Naive B cell (primary cell): ENCODE data around the gene NTN1. TPM values are rescaled to one million over a fixed set of nuclear protein-coding genes. Genes with fewer than 3 reads are reported as not detected.

Source experiments
- ATAC-seq, 2 donors: fragments of 150-1000 bp; cut with Tn5 transposase; 2 replicates each; pipeline ENCODE4 v1.10.0; 2021; ENCODE audit warnings: low read depth in 2 of 2, mild to moderate bottlenecking in 2 of 2, moderate library complexity in 2 of 2
- DNase-seq: peaks from one replicate; pipeline ENCODE4 v3.0.0; 2022
- H3K27ac Mint-ChIP-seq, 6 donors: one replicate each; pipeline ENCODE4 v1.8.0; 2020 to 2022; ENCODE audit warnings: mild to moderate bottlenecking in 6 of 6, mixed read lengths in 6 of 6, moderate library complexity in 5 of 6, inconsistent platforms in 2 of 6
- H3K27me3 Mint-ChIP-seq, 3 donors: one replicate each; pipeline ENCODE4 v1.8.0; 2021 to 2022; ENCODE audit warnings: mixed read lengths in 3 of 3, mild to moderate bottlenecking in 1 of 3
- H3K36me3 Mint-ChIP-seq, 2 donors: one replicate each; pipeline ENCODE4 v1.8.0; 2020 to 2022; ENCODE audit warnings: mixed read lengths in 2 of 2, inconsistent platforms in 1 of 2, mild to moderate bottlenecking in 1 of 2
- H3K4me1 Mint-ChIP-seq, 3 donors: one replicate each; pipeline ENCODE4 v1.8.0; 2020 to 2022; ENCODE audit warnings: mixed read lengths in 3 of 3, inconsistent platforms in 1 of 3, mild to moderate bottlenecking in 1 of 3, moderate library complexity in 1 of 3
- H3K4me3 Mint-ChIP-seq, 8 donors: one replicate each; pipeline ENCODE4 v1.8.0; 2020 to 2022; ENCODE audit warnings: mild to moderate bottlenecking in 8 of 8, mixed read lengths in 8 of 8, moderate library complexity in 8 of 8, inconsistent platforms in 2 of 8
- H3K9me3 Mint-ChIP-seq, 7 donors: one replicate each; pipeline ENCODE4 v1.8.0; 2020 to 2022; ENCODE audit warnings: mixed read lengths in 7 of 7, mild to moderate bottlenecking in 5 of 7, inconsistent platforms in 2 of 7, moderate library complexity in 1 of 7
- polyA plus RNA-seq, 6 donors: library from polyadenylated mRNA; unstranded; fragments of 300-500 nt; fragmentation: Illumina TruSeq; gene quantifications; one replicate each; pipeline ENCODE4 v1.2.3, GENCODE V29; 2021; ENCODE audit warnings: low read depth in 6 of 6

The NTN1 gene
- polyA plus RNA-seq, 6 donors from 2014 or later: 0.04 to 0.09 (median 0.06) TPM; not detected in 1

DNA sequence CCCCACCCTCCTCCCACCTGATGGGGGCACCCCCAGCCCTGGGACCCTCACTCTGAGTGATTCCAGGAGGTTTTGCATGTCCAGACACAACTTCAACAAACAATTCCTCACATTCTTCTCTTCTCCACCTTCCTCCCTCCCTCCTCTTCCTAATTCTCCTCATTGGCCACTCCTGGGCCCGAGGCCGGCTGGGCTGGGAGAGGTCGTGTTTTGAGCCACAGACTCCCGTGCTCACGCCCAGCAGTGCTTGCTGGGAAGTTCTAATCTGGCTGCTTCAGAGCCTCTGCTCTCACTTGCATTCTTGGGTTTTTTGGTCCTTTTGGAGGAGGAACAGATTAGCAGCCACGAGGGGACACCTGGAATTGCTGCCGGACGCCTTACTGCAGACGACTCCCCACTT, 157.0 kb downstream of the NTN1 start:
- Mint-ChIP-seq H3K4me1 (peaks cover 0 to 17% (median 0%) of the 10 kb centered on the region in 3 donors), H3K36me3 (no peaks in the 10 kb centered on the region), H3K27me3 (no peaks in the 10 kb centered on the region), H3K9me3 (peaks cover 0 to 11% (median 3%) of the 10 kb centered on the region in 7 donors), H3K4me3 (no peak overlapping the region), H3K27ac (no peak overlapping the region)
- ATAC-seq: no peak
- no peak for DNase-seq

DNA sequence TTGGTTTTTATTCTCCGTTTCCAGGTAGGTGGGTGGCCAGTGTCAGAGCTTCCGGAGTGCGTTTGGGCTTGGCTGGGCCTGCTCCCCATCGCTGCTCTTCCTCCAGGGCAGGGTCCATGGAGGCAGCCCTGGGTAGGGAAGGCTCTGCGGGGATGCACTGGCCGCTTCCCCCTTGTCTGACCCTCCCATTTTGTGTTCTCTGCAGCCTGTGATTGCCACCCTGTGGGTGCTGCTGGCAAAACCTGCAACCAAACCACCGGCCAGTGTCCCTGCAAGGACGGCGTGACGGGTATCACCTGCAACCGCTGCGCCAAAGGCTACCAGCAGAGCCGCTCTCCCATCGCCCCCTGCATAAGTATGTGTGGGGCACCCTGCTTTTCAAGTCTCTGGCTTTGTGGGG, 158.3 kb downstream of the NTN1 start:
- no peak for ATAC-seq
- Mint-ChIP-seq H3K27me3 (peaks cover 0 to 6% (median 0%) of the 10 kb centered on the region in 3 donors), H3K4me3 (no peak overlapping the region), H3K36me3 (no peaks in the 10 kb centered on the region), H3K4me1 (peaks cover 0 to 21% (median 0%) of the 10 kb centered on the region in 3 donors), H3K9me3 (peaks cover 0 to 3% (median under 1%) of the 10 kb centered on the region in 7 donors), H3K27ac (no peak overlapping the region)
- no peak for DNase-seq

DNA sequence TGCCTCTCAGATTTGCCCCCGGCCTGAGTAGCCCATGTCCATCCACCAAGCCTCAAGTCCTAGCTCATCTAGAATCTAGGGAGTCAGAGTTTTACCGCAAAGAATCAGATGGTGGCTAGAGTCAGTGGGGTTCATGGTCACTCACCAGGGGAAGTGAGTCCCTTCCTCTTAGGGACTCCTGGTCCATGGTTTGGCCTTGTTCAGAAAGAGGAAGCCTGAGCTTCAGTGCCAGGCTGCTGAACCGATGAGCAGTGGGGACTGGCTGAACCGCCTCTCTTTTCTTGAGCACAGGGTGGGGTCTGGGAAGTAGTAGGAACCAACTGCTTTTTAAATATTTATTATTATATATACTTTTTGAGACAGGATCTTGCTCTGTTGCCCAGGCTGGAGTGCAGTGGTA, 160.3 kb downstream of the NTN1 start:
- H3K4me3 Mint-ChIP-seq: peak overlapping the region in 1 of 8 donors; percentile 42

DNA sequence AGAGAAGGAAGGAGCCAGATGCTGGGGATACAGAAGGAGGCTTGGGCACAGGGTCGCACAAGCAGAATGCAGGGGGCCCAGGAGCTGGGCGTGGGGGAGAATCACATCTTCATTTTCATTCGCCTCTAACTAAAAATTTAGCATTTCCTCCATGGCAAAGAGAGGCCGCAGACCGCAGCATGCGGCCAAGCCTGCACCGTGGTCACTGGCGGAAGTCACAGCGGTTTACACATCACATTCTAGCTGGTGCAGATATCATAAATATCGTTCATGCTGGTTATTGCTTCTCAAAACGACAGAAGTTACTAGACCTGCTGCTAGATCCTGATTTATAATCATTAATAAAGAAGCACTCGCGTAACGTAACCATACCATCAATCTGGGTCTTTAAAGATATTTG, 162.0 kb downstream of the NTN1 start:
- peaks cover 0 to 21% (median 5%) of the 10 kb centered on the region in 3 donors for H3K4me1 Mint-ChIP-seq
- H3K9me3 Mint-ChIP-seq: no peaks in the 10 kb centered on the region
- no peaks in the 10 kb centered on the region for H3K36me3 Mint-ChIP-seq
- H3K27me3 Mint-ChIP-seq: peaks cover 0 to 21% (median 7%) of the 10 kb centered on the region in 3 donors
- no peak for DNase-seq
- peak overlapping the region in 2 of 8 donors; percentile 18 to 21 for H3K4me3 Mint-ChIP-seq
- ATAC-seq: no peak
- H3K27ac Mint-ChIP-seq: peak overlapping the region in 1 of 6 donors; percentile 41

More for the DNA sequence above, 160.3 kb downstream of the NTN1 start:
- Mint-ChIP-seq H3K27me3 (peaks cover 0 to 15% (median 0%) of the 10 kb centered on the region in 3 donors), H3K4me1 (peaks cover 0 to 21% (median 0%) of the 10 kb centered on the region in 3 donors), H3K9me3 (no peaks in the 10 kb centered on the region), H3K27ac (no peak overlapping the region), H3K36me3 (no peaks in the 10 kb centered on the region)
- peak in 1 of 2 donors; percentile 39 for ATAC-seq
- DNase-seq: no peak

DNA sequence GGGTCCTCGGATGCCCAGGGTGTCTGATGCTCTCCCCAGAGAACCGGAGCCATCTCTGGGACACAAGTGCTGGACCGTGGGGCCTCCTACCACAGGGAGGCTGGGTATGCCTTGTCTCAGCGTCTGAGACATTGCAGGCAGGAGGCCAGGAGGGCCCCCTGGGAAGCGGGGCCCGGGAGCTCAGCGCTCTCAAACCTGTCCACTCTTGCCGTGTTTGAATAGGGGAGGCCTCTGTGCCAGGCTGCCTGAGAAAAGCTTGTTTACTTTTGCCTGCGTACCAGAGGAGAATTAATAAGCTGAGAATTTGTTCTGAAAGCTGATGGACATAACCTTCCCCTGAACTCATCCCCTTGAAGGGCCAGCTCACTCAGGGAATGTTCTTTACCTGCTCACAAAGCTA, 163.8 kb downstream of the NTN1 start:
- Mint-ChIP-seq H3K4me1 (peaks cover 0 to 21% (median 5%) of the 10 kb centered on the region in 3 donors), H3K27ac (no peak overlapping the region), H3K4me3 (peak overlapping the region in 1 of 8 donors; percentile 41), H3K27me3 (peaks cover 0 to 21% (median 7%) of the 10 kb centered on the region in 3 donors), H3K9me3 (no peaks in the 10 kb centered on the region), H3K36me3 (no peaks in the 10 kb centered on the region)
- ATAC-seq: no peak
- DNase-seq: no peak

DNA sequence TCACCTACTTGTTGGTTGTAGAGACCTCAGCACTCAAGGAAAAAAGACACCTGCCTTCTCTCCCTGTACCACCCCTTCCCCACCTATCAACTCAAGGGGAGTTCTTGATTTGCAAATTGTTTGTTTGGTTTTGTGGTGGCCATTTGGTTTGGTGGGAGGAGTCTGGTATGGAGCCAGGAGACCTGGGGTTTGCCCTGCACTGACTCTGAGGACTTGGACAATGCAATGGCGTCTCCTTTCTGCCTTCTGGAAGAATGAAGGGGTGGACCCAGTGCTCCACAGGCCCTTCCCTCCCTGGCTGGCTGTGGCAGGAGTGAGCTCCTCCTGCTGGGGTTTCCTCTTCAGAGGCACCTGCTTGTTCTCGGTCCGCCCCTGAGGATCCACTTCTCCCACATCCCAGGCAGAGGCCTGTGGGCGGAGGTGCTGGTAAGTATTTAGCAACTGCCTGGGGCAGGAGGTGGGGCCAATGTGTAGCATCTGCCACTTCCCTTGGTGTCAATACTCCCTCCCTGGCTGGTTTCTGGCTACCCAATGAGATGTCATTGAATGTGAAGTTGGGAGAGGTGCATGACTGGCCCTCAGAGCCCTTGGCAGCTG, 164.5 kb downstream of the NTN1 start:
- DNase-seq: no peak
- Mint-ChIP-seq H3K4me3 (no peak overlapping the region), H3K27me3 (peaks cover 0 to 21% (median 7%) of the 10 kb centered on the region in 3 donors), H3K27ac (no peak overlapping the region), H3K4me1 (peaks cover 0 to 21% (median 5%) of the 10 kb centered on the region in 3 donors), H3K36me3 (no peaks in the 10 kb centered on the region), H3K9me3 (no peaks in the 10 kb centered on the region)
- no peak for ATAC-seq

DNA sequence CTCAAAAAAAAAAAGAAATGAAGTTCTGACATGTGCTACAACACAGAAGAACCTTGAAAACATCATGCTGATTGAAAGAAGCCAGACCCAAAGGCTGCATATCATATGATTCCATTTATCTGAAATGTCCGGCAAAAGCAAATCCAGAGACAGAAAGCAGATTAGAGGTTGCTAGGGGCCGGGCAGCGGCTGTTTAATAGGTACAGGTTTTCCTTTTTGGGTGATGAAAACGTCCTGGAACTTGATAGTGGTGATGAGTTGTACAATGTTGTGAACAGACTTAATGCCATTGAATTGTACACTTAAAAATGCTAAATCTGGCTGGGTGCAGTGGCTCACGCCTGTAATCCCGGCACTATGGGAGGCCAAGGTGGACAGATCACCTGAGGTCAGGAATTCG, 166.5 kb downstream of the NTN1 start:
- DNase-seq: no peak
- H3K4me3 Mint-ChIP-seq: no peak overlapping the region
- H3K9me3 Mint-ChIP-seq: no peaks in the 10 kb centered on the region
- no peak overlapping the region for H3K27ac Mint-ChIP-seq
- peaks cover 0 to 21% (median 7%) of the 10 kb centered on the region in 3 donors for H3K27me3 Mint-ChIP-seq
- ATAC-seq: no peak
- H3K4me1 Mint-ChIP-seq: peaks cover 0 to 9% (median 5%) of the 10 kb centered on the region in 3 donors
- no peaks in the 10 kb centered on the region for H3K36me3 Mint-ChIP-seq

DNA sequence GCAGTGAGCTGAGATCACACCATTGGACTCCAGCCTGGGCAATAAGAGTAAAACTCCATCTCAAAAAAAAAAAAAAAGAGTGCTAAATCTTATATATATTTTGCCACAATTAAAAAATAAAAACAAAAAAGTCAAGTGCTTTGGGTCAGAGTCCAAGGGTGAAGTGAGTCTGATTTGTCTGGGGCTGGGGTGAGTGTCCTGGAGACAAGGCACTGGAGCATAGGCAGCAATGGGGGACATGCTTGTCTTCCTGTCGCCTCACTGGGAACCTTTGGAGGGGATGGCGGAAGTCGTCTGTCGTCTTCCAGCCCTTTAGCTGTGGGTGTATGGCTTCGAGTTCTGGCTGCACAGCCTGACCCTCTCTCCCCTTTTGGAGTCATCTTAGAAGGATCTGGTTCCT, 167.1 kb downstream of the NTN1 start:
- ATAC-seq: no peak
- Mint-ChIP-seq H3K4me3 (no peak overlapping the region), H3K36me3 (no peaks in the 10 kb centered on the region), H3K27ac (no peak overlapping the region), H3K9me3 (no peaks in the 10 kb centered on the region), H3K27me3 (peaks cover 0 to 21% (median 7%) of the 10 kb centered on the region in 3 donors), H3K4me1 (peaks cover 0 to 5% (median 4%) of the 10 kb centered on the region in 3 donors)
- DNase-seq: no peak

DNA sequence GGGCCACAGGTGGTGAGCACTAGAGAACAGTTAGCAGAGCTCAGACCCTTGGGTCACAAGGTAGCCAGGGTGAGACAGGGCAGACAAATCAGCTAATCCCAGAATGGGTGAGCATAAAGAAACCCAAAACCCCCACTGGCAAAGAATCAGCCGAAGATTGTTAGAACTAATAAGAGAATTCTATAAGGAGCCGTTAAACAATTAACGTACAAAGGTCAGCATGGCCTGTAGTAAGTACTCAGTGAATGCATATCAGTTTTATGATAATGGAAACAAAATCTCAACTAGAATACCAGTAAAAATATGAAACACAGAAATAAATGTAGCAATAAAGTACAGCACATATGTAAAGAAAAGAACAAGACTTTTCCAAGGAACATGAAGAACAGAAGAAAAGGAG, 168.6 kb downstream of the NTN1 start:
- ATAC-seq (no peak), DNase-seq (no peak)
- Mint-ChIP-seq H3K27me3 (peaks cover 0 to 15% (median 7%) of the 10 kb centered on the region in 3 donors), H3K9me3 (no peaks in the 10 kb centered on the region), H3K27ac (no peak overlapping the region), H3K36me3 (no peaks in the 10 kb centered on the region), H3K4me3 (peak overlapping the region in 1 of 8 donors; percentile 66), H3K4me1 (peaks cover 0 to 5% (median 0%) of the 10 kb centered on the region in 3 donors)

DNA sequence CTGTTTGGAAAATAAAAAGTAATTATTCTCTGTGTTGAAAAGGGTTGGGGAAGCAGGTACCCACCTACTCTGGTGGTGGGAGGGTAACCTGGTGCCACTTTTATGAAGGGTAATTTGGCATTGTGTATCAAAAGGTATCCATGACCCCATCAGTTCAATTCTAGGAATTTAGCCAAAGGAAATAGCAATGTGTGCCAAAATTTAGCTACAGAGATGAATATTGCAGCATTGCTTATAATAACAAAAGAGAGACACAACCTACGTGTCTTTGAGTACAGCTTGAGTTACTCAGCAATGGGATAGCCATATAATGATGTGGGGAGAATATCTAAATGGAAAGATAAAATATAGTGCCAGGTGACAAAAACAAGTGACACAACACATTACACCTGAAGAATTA, 170.7 kb downstream of the NTN1 start:
- Mint-ChIP-seq H3K9me3 (no peaks in the 10 kb centered on the region), H3K4me1 (peaks cover 0 to 2% (median 0%) of the 10 kb centered on the region in 3 donors), H3K27ac (no peak overlapping the region), H3K27me3 (peaks cover 0 to 3% (median 2%) of the 10 kb centered on the region in 3 donors), H3K4me3 (no peak overlapping the region), H3K36me3 (no peaks in the 10 kb centered on the region)
- DNase-seq: no peak
- ATAC-seq: no peak

DNA sequence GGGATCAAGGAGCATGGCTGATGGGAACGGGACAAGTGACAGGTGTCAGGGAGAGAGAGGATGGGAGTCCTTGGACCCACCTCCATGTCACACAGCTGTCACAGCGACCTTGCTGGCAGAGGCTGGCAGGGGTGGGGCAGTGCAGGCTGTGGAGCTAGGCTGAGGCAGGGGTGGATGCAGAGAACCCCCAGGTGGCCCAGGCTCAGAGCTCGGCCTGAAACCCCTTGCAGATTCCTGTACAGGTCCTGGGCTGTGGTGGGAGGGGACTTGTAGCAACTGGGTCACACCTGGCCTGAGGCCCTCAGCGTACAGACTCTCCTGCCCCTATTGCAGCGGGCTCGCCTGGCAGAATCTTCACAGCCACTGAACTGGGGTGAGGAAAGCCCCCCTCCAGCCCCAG, 174.1 kb downstream of the NTN1 start:
- H3K27me3 Mint-ChIP-seq: no peaks in the 10 kb centered on the region
- DNase-seq (no peak), ATAC-seq (no peak)
- peaks cover 9 to 19% (median 13%) of the 10 kb centered on the region in 3 donors for H3K4me1 Mint-ChIP-seq
- no peaks in the 10 kb centered on the region for H3K36me3 Mint-ChIP-seq
- H3K9me3 Mint-ChIP-seq: no peaks in the 10 kb centered on the region
- peak overlapping the region in 1 of 6 donors; percentile 56 for H3K27ac Mint-ChIP-seq
- H3K4me3 Mint-ChIP-seq: no peak overlapping the region

DNA sequence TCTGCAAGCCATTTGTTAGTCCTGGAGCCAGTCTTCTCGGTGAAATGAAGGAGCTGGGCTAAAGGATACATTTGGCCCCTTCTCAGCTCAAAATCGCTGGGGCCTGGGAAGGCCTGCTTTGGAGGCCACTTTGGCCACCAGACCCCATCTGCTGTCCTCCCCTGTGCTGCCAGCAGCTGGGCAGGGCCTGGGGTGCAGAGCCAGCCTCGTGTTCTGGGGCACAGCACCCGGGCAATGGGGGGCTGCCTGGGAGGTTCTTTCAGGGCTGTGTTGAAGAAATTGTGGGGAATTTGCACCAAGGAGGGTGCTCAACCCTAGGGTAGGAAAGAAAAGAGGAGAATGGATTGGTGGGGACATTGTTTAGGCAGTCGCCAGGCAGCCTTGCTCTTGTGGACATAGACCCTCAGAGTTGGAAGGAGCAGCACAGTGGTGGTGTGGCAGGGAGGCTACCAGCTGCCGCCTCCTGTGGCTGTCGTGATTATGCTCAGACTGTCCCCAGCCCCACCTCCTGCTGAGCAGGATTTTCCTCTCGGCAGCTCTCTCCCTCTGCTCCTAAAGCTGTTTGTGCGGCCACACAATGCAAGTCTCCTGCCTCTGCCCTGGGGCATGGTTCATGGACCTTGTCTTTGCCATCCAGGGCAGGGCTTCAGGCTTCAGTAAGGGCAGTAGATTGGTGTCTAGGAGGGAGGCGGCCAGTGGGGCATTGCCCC, 174.8 kb downstream of the NTN1 start:
- DNase-seq: no peak
- Mint-ChIP-seq H3K27ac (no peak overlapping the region), H3K27me3 (no peaks in the 10 kb centered on the region), H3K4me1 (peaks cover 16 to 26% (median 20%) of the 10 kb centered on the region in 3 donors), H3K4me3 (no peak overlapping the region), H3K36me3 (no peaks in the 10 kb centered on the region), H3K9me3 (no peaks in the 10 kb centered on the region)
- ATAC-seq: no peak

DNA sequence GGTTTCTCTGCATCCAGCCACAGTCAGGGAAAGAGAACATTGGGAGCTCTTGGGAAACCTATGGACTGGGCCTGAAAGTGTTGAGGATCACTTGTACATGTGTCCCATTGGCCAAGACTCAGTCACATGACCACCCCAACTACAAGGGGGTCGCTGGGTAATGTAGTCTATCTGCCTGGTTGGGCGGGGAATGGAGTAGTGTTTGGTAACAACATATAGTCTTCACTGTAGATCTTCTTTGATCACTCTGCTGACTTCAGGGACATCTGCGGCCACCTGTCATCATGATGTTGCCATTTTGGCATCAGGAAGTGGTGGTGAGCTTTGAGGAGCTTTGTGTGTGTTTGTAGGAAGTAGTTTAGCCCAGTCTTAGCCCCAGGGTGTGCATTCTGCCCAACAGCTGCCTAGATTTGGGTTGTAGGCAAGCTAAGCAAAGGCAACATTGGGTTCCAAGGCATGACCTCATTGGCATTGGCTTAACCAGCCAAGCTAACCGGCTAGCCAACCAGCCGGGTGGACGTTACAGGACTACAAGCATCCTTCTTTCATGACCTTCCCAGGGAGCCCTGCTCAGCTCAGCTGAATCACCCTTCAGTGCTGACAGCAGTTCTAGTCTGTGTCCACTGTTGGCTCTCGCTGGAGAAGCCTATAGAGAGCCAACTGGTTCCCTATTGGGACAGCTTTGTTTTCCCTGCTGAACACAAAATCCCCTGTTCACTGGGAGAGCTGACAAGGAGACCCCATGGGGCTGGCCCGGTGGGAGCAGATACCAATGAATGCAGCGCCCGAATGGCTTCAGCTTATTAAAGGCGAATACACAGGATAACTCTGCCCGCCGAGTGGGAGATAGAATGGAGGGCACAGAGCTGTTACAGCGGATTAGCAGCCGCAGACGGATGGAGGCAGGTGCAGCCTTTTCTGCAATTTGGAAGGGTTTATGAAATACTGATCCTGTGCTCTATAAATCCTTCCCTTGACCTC, 178.6 kb downstream of the NTN1 start:
- Mint-ChIP-seq H3K4me3 (peak overlapping the region in 4 of 8 donors; percentile 7 to 44 (median 42)), H3K27me3 (no peaks in the 10 kb centered on the region), H3K9me3 (peaks cover 0 to 3% (median 0%) of the 10 kb centered on the region in 7 donors), H3K36me3 (no peaks in the 10 kb centered on the region), H3K27ac (peak overlapping the region in 1 of 6 donors; percentile 58), H3K4me1 (peaks cover 33 to 54% (median 40%) of the 10 kb centered on the region in 3 donors)
- DNase-seq (no peak), ATAC-seq (peak in 1 of 2 donors; percentile 30)
